Stimulated activated CD4-positive, alpha-beta T cell treated with anti-CD3 and anti-CD28 coated beads, Interleukin-12 subunit alpha, Interleukin-12 subunit beta, amount 100 ng/mL, for 48 hours (primary cell): Measurements from ENCODE around the gene ANKRD62.

Source experiments
- DNase-seq, 3 donors: peaks; one replicate each; pipeline ENCODE4 v3.0.0-alpha.2; 2020; ENCODE audit warnings: low read depth in 2 of 3, low spot score in 1 of 3

ANKRD62 gene

DNA sequence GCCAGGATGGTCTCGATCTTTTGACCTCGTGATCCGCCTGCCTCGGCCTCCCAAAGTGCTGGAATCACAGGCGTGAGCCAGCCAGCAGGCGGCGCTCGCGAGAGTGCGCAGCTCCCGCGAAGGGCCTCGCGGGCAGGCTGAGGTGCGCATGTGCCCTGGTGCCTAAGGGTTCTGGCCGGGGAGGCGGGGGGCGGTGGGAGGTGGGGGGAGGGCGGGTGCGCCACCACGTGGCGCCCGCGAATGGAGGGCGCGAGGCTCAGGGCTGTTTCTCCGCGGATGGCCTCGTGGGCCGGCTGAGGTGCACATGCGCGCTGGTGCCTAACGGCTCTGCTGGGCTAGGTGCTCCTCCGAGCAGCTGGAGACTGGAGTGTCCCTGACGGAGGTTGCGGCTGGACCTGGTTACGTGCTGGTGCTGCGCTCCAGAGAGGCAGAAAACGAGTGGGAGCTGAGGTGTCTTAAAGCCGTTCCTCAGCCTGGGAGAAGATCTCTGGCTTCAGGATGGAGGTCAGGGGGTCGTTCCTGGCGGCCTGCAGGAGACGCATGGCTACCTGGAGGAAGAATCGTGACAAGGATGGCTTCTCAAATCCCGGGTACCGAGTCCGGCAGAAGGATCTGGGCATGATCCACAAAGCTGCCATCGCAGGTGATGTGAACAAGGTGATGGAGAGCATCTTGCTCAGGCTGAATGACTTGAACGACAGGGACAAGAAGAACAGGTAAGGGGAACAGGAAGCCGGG is at the start of gene ANKRD62:
TSS of gene ANKRD62 (plus strand) at position 324 of the 738 bp plus-strand sequence. CDS start at position 499, 175 bp downstream.
- DNase-seq, result no peak

GRCh38 chr18:12044591-12044990 is 49.1 kb upstream of the ANKRD62 start:
- no peak for DNase-seq

GRCh38 chr18:12046046-12046750 is 47.4 kb upstream of the ANKRD62 start:
- DNase-seq, result no peak

GRCh38 chr18:12046751-12047335 is 46.8 kb upstream of the ANKRD62 start:
- no peak for DNase-seq

DNA sequence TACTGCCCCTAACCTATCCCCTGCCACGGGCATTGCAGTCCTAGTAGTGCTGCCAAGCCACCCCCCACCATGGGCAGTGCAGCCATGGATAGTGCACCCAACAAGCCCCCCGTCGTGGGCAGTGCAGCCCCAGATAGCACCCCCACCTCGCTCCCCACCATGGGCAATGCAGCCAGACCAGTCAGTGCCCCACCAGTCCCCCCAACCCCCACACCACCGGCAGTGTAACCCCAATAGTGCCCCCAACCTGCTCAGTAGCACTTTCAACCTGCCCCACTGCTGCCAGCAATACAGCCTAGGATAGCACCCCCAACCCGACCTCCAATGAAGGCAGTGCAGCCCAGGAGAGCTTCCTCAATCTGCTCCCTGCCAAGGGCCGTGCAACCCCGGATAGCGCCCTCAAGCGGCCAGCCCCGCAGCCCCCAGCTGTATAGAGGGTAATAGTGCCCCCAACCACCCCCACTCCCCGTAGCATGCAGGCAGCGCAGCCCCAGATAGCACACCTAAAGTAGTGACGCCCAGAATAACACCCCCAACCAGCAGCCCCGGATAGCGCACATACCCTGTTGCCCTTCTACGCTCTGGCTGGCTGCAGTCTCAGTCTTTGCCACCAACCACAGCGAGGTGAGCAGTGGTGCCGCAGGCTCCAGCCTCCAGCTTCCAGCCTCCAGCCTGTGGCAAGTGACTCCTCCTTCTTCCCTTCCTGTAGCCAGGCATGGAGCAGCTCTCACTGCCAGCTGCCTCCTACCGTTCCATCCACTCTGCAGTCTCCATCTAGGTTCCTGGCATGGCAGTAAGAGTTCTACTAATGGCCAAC is 45.4 kb upstream of the ANKRD62 start:
- DNase-seq, result no peak

- no peak for DNase-seq
These were observed 44.8 kb upstream of the ANKRD62 start for GRCh38 chr18:12048827-12049175.

DNA sequence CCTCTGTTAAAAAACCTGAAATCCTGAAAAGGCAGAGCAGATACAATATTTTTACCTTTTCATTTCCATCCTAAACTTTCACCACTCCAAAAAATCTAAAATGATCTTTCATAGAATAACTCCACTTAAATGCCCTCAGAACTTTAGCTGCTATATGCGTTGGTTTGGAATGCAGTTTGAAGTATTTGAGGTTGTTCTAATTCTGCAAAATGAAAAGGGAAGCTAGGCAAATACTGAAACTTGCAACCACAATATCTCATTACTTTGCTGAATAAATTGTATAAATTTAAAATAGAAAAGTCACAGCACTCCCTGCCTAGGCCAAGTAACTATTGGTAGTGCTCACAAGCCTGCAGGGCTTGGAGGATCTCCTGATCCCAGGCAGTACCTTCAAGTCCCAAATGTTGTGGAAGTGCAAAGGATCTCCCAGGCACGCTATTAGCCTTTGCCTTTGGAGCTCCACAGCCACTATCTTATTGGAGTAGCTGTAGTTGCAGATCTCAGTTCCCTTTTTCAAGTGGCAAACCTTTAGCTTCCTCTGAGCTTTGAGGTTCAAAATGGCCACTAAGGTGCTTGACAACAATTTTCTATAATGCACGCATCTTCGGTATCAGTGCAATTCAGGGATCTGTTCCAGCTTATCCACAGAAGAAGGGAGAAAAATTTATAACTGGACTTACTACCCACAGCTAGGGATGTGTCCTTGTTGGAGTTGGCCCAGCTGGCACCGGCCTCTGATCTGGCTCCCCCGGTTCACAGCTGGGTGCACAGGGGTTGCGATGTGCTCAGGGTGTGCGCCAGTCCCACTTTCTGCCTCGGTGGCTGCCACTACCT is 43.4 kb upstream of the ANKRD62 start:
- DNase-seq, result no peak

- no peak for DNase-seq
These were observed 40.8 kb upstream of the ANKRD62 start for GRCh38 chr18:12052866-12053265.

DNA sequence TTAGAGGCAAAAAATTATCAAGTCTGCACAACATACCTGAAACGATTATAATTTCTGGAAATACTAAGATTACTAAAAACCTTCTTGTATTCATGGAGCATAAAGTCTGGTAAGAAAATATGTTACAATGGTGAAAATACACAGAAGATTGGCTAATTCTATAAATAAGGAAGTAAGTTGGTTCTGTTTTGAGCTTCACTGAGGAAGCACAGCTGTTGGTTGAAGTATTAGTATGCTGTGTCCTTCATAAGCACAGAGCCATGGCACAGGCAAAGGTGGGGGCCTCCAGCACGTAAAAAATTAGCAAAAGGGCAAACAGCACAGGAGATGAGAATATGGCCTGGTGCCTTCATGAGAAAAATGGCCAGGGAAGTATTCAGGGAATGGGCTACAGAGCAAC is 40.4 kb upstream of the ANKRD62 start:
- no peak for DNase-seq

GRCh38 chr18:12056034-12056883 is 37.4 kb upstream of the ANKRD62 start:
- no peak for DNase-seq

- no peak for DNase-seq
These were observed 36.7 kb upstream of the ANKRD62 start for GRCh38 chr18:12056884-12057402.

DNA sequence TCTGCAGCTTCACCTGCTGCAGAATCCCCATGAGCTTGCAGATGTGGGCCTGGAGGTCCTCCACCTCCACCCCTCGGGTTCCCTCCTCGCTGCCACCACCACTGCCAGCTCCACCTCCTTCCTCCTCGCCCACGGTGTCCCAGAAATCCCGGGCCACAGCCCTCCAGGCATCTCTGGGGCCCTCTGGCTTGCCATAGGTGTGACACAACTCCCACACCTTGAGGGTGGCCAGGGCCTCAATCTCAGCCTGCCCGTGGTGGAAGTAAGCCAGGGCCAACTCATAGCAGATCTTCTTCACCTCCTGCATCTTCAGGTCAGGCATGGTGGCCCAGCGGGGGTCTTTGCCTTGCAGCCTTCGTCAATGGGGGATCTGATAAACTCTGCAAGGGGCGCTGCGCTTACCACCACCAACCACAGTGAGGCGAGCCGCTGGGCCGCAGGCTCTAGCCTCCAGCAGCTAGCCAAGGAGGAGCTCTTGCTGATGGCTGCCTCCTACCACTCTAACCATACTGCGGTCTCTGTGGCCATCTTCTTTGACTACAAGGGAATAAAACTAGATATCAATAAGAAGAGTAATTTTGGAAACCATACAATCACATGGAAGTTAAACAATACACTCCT is 36.1 kb upstream of the ANKRD62 start:
- no peak for DNase-seq

DNA sequence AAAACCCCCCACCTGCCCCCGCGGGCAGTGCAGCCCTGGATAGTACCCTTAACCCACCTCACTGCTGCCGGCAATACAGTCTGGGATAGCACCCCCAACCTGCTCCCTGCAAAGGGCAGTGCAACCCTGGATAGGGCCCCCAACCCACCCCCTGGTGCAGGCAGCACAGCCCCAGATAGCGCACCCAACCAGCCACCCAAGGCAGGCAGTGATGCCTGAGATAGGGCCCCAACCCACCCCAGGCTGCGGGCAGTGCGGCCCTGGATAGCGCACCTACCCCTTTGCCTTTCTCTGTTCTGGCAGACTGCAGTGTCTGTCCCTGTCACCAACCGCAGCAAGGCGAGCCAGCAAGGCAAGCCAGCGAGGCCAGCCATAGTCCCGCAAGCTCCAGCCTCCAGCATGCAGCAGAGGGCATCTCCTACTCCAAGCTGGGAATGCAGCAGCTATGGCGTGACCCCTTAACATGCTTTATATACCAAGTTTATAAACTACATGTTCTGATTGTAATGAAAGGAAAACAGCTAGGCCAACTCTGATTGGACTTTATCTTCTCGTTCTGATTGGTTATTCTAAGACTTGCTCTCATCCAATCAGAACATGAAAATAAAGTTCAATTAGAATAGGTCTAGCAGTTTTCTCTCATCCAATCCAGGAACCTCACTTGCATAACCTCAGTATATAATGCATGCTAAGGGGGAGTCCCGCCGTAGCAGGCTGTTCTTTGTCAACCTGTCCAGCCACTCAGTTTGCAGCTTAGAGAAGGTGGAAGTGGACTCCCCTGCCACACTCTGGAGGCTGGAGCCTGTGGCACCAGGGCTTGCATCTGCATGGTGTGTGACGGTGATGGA is 34.1 kb upstream of the ANKRD62 start:
- DNase-seq, result no peak

- no peak for DNase-seq
These were observed 33.3 kb upstream of the ANKRD62 start for GRCh38 chr18:12060182-12060870.

DNA sequence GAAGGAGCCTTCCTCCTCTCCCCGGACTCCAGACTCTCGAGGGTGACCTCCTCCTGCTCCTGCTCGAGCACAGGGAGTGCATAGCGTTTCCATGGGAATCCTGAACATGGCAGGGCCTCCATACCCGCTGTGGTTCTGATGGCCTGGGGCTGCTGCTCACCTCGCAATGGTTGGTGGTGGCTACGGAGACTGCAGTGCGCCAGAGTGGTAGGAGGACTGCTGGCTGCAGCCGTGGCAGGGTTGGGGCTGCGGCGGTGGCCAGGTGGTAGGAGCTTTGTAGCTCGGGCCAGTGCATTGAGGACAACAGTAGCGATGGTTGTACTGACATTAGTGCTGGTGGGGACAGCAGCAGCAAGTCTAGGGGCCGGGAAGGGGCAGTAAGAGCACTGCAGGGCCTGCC is 32.0 kb upstream of the ANKRD62 start:
- DNase-seq, result no peak

DNA sequence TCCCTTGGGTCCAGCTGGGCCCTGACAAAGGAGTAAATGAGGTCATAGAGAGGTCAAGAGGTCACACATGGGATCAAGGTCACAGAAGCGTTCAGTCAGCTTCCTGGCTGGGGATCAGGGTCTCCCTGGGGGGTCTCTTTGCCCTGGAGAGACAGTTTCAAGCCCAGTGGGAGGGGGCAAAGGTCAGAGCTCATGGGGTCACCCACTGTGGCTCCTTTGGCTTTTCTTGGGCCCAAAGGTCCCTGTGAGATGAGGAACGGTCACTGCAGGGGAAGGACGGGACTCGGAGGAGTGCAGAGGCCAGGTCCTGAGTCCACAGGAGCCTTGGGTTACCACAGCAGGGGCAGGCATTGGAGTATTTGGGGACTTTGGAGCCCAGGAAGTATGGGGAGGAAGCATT is 30.7 kb upstream of the ANKRD62 start:
- no peak for DNase-seq

- DNase-seq, result no peak
These were observed 29.4 kb upstream of the ANKRD62 start for GRCh38 chr18:12064086-12064763.
